GM12892 (cell line): ENCODE results near the gene IL36G.

Source experiments
- POLR2A ChIP-seq: IDR thresholded peaks from 2 replicates; pipeline ENCODE4 v1.6.1; 2011; ENCODE audit warnings: low read depth, low read length, control low read depth
- TAF1 ChIP-seq: IDR thresholded peaks from 2 replicates; pipeline ENCODE4 v1.6.1; 2011; ENCODE audit warnings: low read depth, mild to moderate bottlenecking, control low read depth, low read length, borderline replicate concordance

- TF ChIP-seq POLR2A (no peak), TAF1 (no peak)
Measured at GRCh38 chr2:112989611-112990010, 11.8 kb downstream of the IL36G start.
